PC-9 (cell line): ENCODE data around the gene ZKSCAN4. TPM values are rescaled to one million over a fixed set of nuclear protein-coding genes. Genes with fewer than 3 reads are reported as not detected.

Source experiments
- BruUV-seq: library from RNA; stranded (reverse); fragments of 400-500 nt; replicated peaks from 2 replicates; lab custom pipeline; 2021; lab: Mats Ljungman, UMichigan
- CTCF ChIA-PET: fragments of 300-600 bp; sonication (Branson Sonifier 250); formaldehyde crosslinking; loops from one replicate; lab custom pipeline; 2022; ENCODE audit warnings: antibody characterized with exemption; lab: Charles Lee
- POLR2A ChIA-PET: fragments of 300-600 bp; sonication (Branson Sonifier 250); formaldehyde crosslinking; loops from one replicate; lab custom pipeline; 2022; ENCODE audit warnings: antibody characterized with exemption; ENCODE audit not compliant: unreplicated experiment; lab: Charles Lee
- DNase-seq, 2 experiments: peaks; one replicate each; pipeline versions ENCODE4 v3.0.0 to v3.0.0-alpha.2; 2015 to 2022; ENCODE audit warnings: mixed read lengths in 1 of 2
- H2AFZ ChIP-seq: fragments of 200-600 bp; sonication (generic); 2 replicates; pipeline ENCODE4 v1.8.1; 2017; ENCODE audit warnings: antibody characterized with exemption
- H3F3A ChIP-seq: fragments of 200-600 bp; sonication (generic); 2 replicates; pipeline ENCODE4 v1.8.1; 2017; ENCODE audit warnings: antibody characterized with exemption, mild to moderate bottlenecking, low read depth; ENCODE audit not compliant: insufficient read depth
- H3K27ac ChIP-seq: fragments of 200-600 bp; sonication (generic); 2 replicates; pipeline ENCODE4 v1.6.1; 2016; ENCODE audit warnings: mixed run types
- H3K27me3 ChIP-seq: fragments of 200-600 bp; sonication (generic); 2 replicates; pipeline ENCODE4 v1.6.1; 2016; ENCODE audit warnings: low read depth, mixed run types; ENCODE audit not compliant: insufficient read depth
- H3K36me3 ChIP-seq: fragments of 200-600 bp; sonication (generic); 2 replicates; pipeline ENCODE4 v1.6.1; 2016; ENCODE audit warnings: low read depth, mixed run types
- H3K4me1 ChIP-seq: fragments of 200-600 bp; sonication (generic); replicated peaks from 2 replicates; pipeline ENCODE4 v1.6.1; 2016; ENCODE audit warnings: mixed run types; ENCODE audit not compliant: insufficient read depth
- H3K4me2 ChIP-seq: fragments of 200-600 bp; sonication (generic); 2 replicates; pipeline ENCODE4 v1.6.1; 2017; ENCODE audit warnings: mixed run types
- H3K4me3 ChIP-seq: fragments of 200-600 bp; sonication (generic); 2 replicates; pipeline ENCODE4 v1.6.1; 2016; ENCODE audit warnings: mixed run types
- H3K79me2 ChIP-seq: fragments of 200-600 bp; sonication (generic); 2 replicates; pipeline ENCODE4 v1.6.1; 2017; ENCODE audit warnings: low read depth, mixed run types
- H3K9me2 ChIP-seq: fragments of 200-600 bp; sonication (generic); 2 replicates; pipeline ENCODE4 v1.8.1; 2017; ENCODE audit warnings: mild to moderate bottlenecking; ENCODE audit not compliant: insufficient read depth
- H3K9me3 ChIP-seq: fragments of 200-600 bp; sonication (generic); 2 replicates; pipeline ENCODE4 v1.8.1; 2016; ENCODE audit warnings: low read depth; ENCODE audit not compliant: insufficient read depth
- H4K20me1 ChIP-seq: fragments of 200-600 bp; sonication (generic); 2 replicates; pipeline ENCODE4 v1.8.1; 2017; ENCODE audit not compliant: insufficient read depth
- CTCF ChIP-seq: fragments of 200-600 bp; sonication (generic); conservative IDR thresholded peaks from 2 replicates; pipeline ENCODE4 v1.6.1; 2017; ENCODE audit warnings: mixed run types, antibody characterized with exemption, mild to moderate bottlenecking, moderate library complexity
- EZH2 ChIP-seq: fragments of 200-600 bp; sonication (generic); IDR thresholded peaks from 2 replicates; pipeline ENCODE4 v1.8.0; 2017; ENCODE audit warnings: antibody characterized with exemption, low read depth
- intact Hi-C: fragments of 100-400 bp; cut with micrococcal nuclease; formaldehyde crosslinking; loops from one replicate; pipeline ENCODE4 v1.10.0; 2022; ENCODE audit not compliant: unreplicated experiment
- total RNA-seq: library from RNA; stranded (reverse); gene quantifications from 2 replicates; pipeline ENCODE4 v1.2.3, GENCODE V29; 2021

The ZKSCAN4 gene
- total RNA-seq, 1 experiment from 2014 or later: 6.7 TPM

GRCh38 chr6:28205879-28206278, 46.2 kb downstream of the ZKSCAN4 start:
- ChIA-PET POLR2A (no interaction called here), CTCF (no interaction called here)
- H3K79me2 ChIP-seq: no peaks in the 10 kb centered on the region
- no TSS peak for BruUV-seq
- TF ChIP-seq EZH2 (no peak), CTCF (no peak)
- no peaks in the 10 kb centered on the region for H3K36me3 ChIP-seq
- H3K27me3 ChIP-seq: peaks cover 16% of the 10 kb centered on the region
- no peak for DNase-seq
- H3K4me2 ChIP-seq: no peak overlapping the region
- H3K9me3 ChIP-seq: no peaks in the 10 kb centered on the region
- H3K27ac ChIP-seq: no peak overlapping the region
- H3K4me1 ChIP-seq: peaks cover 2% of the 10 kb centered on the region
- intact Hi-C loops: no loop called here
- H3F3A ChIP-seq: peaks cover 4% of the 10 kb centered on the region; the same call in 1 of the 2 replicates
- no peak overlapping the region for H3K4me3 ChIP-seq
- no peaks in the 10 kb centered on the region for H3K9me2 ChIP-seq
- H2AFZ ChIP-seq: no peak overlapping the region
- H4K20me1 ChIP-seq: no peaks in the 10 kb centered on the region

- intact Hi-C loops: no loop called here
Measured at GRCh38 chr6:28203201-28203600, 48.9 kb downstream of the ZKSCAN4 start.

GRCh38 chr6:28200020-28200419, 52.0 kb downstream of the ZKSCAN4 start:
- H3K4me1 ChIP-seq: no peaks in the 10 kb centered on the region
- no peak for TF ChIP-seq CTCF
- no peak for TF ChIP-seq EZH2
- CTCF ChIA-PET: no interaction called here
- H3K9me2 ChIP-seq: no peaks in the 10 kb centered on the region
- H3K79me2 ChIP-seq: no peaks in the 10 kb centered on the region
- no peak overlapping the region for H2AFZ ChIP-seq
- 0 out of 2 replicates have a peak, but pooled peaks cover 2% of the 10 kb centered on the region for H3K9me3 ChIP-seq
- no peak overlapping the region for H3K27ac ChIP-seq
- BruUV-seq: no TSS peak
- peaks cover 16% of the 10 kb centered on the region; the same call in 1 of the 2 replicates for H3K27me3 ChIP-seq
- POLR2A ChIA-PET: no interaction called here
- intact Hi-C loops: no loop called here
- no peak for DNase-seq
- H3K4me2 ChIP-seq: no peak overlapping the region
- H3K4me3 ChIP-seq: no peak overlapping the region
- no peaks in the 10 kb centered on the region for H4K20me1 ChIP-seq
- no peaks in the 10 kb centered on the region for H3F3A ChIP-seq
- H3K36me3 ChIP-seq: no peaks in the 10 kb centered on the region

More at GRCh38 chr6:28203201-28203600, 48.9 kb downstream of the ZKSCAN4 start:
- H3F3A ChIP-seq: no peaks in the 10 kb centered on the region
- no peaks in the 10 kb centered on the region for H3K36me3 ChIP-seq
- H3K9me3 ChIP-seq: 0 out of 2 replicates have a peak, but pooled peaks cover 2% of the 10 kb centered on the region
- POLR2A ChIA-PET: no interaction called here
- CTCF ChIA-PET: no interaction called here
- BruUV-seq: no TSS peak
- no peak overlapping the region for H2AFZ ChIP-seq
- DNase-seq: no peak
- peaks cover 23% of the 10 kb centered on the region for H3K27me3 ChIP-seq
- TF ChIP-seq CTCF (no peak), EZH2 (no peak)
- no peak overlapping the region for H3K4me2 ChIP-seq
- H3K9me2 ChIP-seq: no peaks in the 10 kb centered on the region
- no peaks in the 10 kb centered on the region for H4K20me1 ChIP-seq
- no peak overlapping the region for H3K27ac ChIP-seq
- no peak overlapping the region for H3K4me3 ChIP-seq
- H3K4me1 ChIP-seq: no peaks in the 10 kb centered on the region
- no peaks in the 10 kb centered on the region for H3K79me2 ChIP-seq

Other genes starting within 250 kb of the ZKSCAN4 start
- gene ZNF165, start 171.7 kb downstream of the ZKSCAN4 start, total RNA-seq: 10.5 and 12.6 TPM in 2 replicates
- gene ZSCAN16, start 127.7 kb downstream of the ZKSCAN4 start, total RNA-seq: 5.6 and 5.9 TPM in 2 replicates
- gene ZKSCAN8, start 110.4 kb downstream of the ZKSCAN4 start, total RNA-seq: 27.2 and 31.5 TPM in 2 replicates
- 19.2 and 20.4 TPM in 2 replicates for gene ZSCAN9, start 27.0 kb downstream of the ZKSCAN4 start, total RNA-seq
- not detected in 2 replicates for gene NKAPL, start 7.0 kb upstream of the ZKSCAN4 start, total RNA-seq
- gene ZSCAN26, start 14.9 kb upstream of the ZKSCAN4 start, total RNA-seq: 12.1 and 14.8 TPM in 2 replicates
- gene PGBD1, start 29.3 kb upstream of the ZKSCAN4 start, total RNA-seq: 3.6 and 3.9 TPM in 2 replicates
- gene ZSCAN31, start 83.9 kb upstream of the ZKSCAN4 start, total RNA-seq: 64.0 and 88.8 TPM in 2 replicates
- gene ZKSCAN3, start 97.7 kb upstream of the ZKSCAN4 start, total RNA-seq: 4.9 and 6.2 TPM in 2 replicates
- gene ZSCAN12, start 147.5 kb upstream of the ZKSCAN4 start, total RNA-seq: 10.9 and 11.2 TPM in 2 replicates
- gene ZSCAN23, start 191.2 kb upstream of the ZKSCAN4 start, total RNA-seq: 9.1 and 12.0 TPM in 2 replicates